Endothelial cell of umbilical vein (primary cell): ENCODE results near the gene MAGEB4. TPM values are rescaled to one million over a fixed set of nuclear protein-coding genes. Genes with fewer than 3 reads are reported as not detected.

Experiments used
- BruUV-seq: library from RNA; stranded (reverse); fragments of 400-500 nt; replicated peaks from 2 replicates; lab custom pipeline; 2021; lab: Mats Ljungman, UMichigan
- CTCF ChIA-PET: fragments of 300-600, 350-600 bp; sonication (Branson Sonifier 250); formaldehyde crosslinking; loops from one replicate; lab custom pipeline; 2021; ENCODE audit warnings: antibody characterized with exemption, inconsistent platforms; lab: Charles Lee
- POLR2A ChIA-PET: fragments of 300-600, 350-600 bp; sonication (Branson Sonifier 250); formaldehyde crosslinking; loops from one replicate; lab custom pipeline; 2021; ENCODE audit warnings: antibody characterized with exemption, inconsistent platforms; lab: Charles Lee
- DNase-seq: peaks from one replicate; pipeline ENCODE4 v3.0.0-alpha.2; 2011; ENCODE audit warnings: low read depth, low spot score
- FAIRE-seq: peaks from 2 replicates; lab custom pipeline; 2011; peaks lifted over from hg19 to GRCh38; lab: Jason Lieb, UNC
- H2AFZ ChIP-seq: 2 replicates; pipeline ENCODE4 v1.6.0; 2012; ENCODE audit warnings: low read depth, low read length, control low read depth, inconsistent platforms
- H3K27ac ChIP-seq: 2 replicates; pipeline ENCODE4 v1.5.1; 2011; ENCODE audit warnings: low read depth, mild to moderate bottlenecking, control low read depth, low read length, moderate library complexity; ENCODE audit not compliant: insufficient read depth
- H3K27me3 ChIP-seq, 2 experiments: 2 replicates each; pipeline versions ENCODE4 v1.6.0 to v1.6.1; 2011; ENCODE audit warnings: low read length in 2 of 2, mixed read lengths in 1 of 2; ENCODE audit not compliant: control insufficient read depth in 2 of 2, insufficient read depth in 2 of 2
- H3K36me3 ChIP-seq, 2 experiments: 2 replicates in 1 of 2; 3 replicates in 1 of 2; pipeline ENCODE4 v1.5.1; 2011; ENCODE audit warnings: low read length in 2 of 2, mild to moderate bottlenecking in 1 of 2, moderate library complexity in 1 of 2; ENCODE audit not compliant: control insufficient read depth in 2 of 2, insufficient read depth in 2 of 2; ENCODE audit errors: extremely low read depth in 1 of 2
- H3K4me1 ChIP-seq: 3 replicates; pipeline ENCODE4 v1.5.1; 2011; ENCODE audit warnings: mild to moderate bottlenecking, low read length; ENCODE audit not compliant: control insufficient read depth, insufficient read depth; ENCODE audit errors: extremely low read depth
- H3K4me2 ChIP-seq: 2 replicates; pipeline ENCODE4 v1.6.1; 2011; ENCODE audit warnings: low read length, control low read depth, mixed read lengths; ENCODE audit not compliant: insufficient read depth
- H3K4me3 ChIP-seq, 3 experiments: fragments of 200-600 bp in 1 of 3; sonication (generic), shearing (Covaris generic) in 1 of 3; replicated peaks in 1 of 3; 2 replicates each; pipeline ENCODE4 v1.5.1; 2011 to 2016; ENCODE audit warnings: control low read depth in 3 of 3, low read length in 3 of 3, mild to moderate bottlenecking in 2 of 3, inconsistent platforms in 1 of 3, low read depth in 1 of 3, moderate library complexity in 1 of 3; ENCODE audit not compliant: insufficient read depth in 1 of 3
- H3K79me2 ChIP-seq: 2 replicates; pipeline ENCODE4 v1.6.0; 2012; ENCODE audit warnings: low read length, inconsistent platforms; ENCODE audit not compliant: control insufficient read depth, insufficient read depth
- H3K9ac ChIP-seq: replicated peaks from 2 replicates; pipeline ENCODE3; 2011; ENCODE audit warnings: low read length, control low read depth; ENCODE audit not compliant: insufficient read depth; ENCODE audit errors: extremely low read depth
- H3K9me1 ChIP-seq: replicated peaks from 3 replicates; pipeline ENCODE4 v1.6.0; 2011; ENCODE audit warnings: mild to moderate bottlenecking, low read length; ENCODE audit not compliant: control insufficient read depth, insufficient read depth; ENCODE audit errors: extremely low read depth
- H3K9me3 ChIP-seq: replicated peaks from 2 replicates; pipeline ENCODE4 v1.5.1; 2012; ENCODE audit warnings: low read length, inconsistent platforms; ENCODE audit not compliant: control insufficient read depth, insufficient read depth
- H4K20me1 ChIP-seq: replicated peaks from 2 replicates; pipeline ENCODE3; 2011; ENCODE audit warnings: mild to moderate bottlenecking, low read length; ENCODE audit not compliant: control insufficient read depth, insufficient read depth; ENCODE audit errors: extremely low read depth
- EZH2 ChIP-seq: IDR thresholded peaks from 2 replicates; pipeline ENCODE4 v1.6.1; 2012; ENCODE audit warnings: borderline replicate concordance, low read depth, mild to moderate bottlenecking, moderate library complexity, low read length, inconsistent platforms; ENCODE audit not compliant: severe bottlenecking
- FOS ChIP-seq: IDR thresholded peaks from 2 replicates; pipeline ENCODE4 v1.6.1; 2011; ENCODE audit warnings: mild to moderate bottlenecking, low read length, moderate library complexity, borderline replicate concordance; ENCODE audit not compliant: insufficient read depth
- GATA2 ChIP-seq: IDR thresholded peaks from 2 replicates; pipeline ENCODE4 v1.7.0; 2011; ENCODE audit warnings: low read depth, mild to moderate bottlenecking, moderate library complexity, mixed read lengths, low read length; ENCODE audit not compliant: insufficient read length, insufficient read depth
- JUN ChIP-seq: IDR thresholded peaks from 2 replicates; pipeline ENCODE4 v1.6.1; 2011; ENCODE audit warnings: borderline replicate concordance, low read depth; ENCODE audit not compliant: insufficient read length, insufficient read depth
- MYC ChIP-seq: IDR thresholded peaks from one replicate; pipeline ENCODE4 v1.6.1; 2011; ENCODE audit warnings: mild to moderate bottlenecking, low read depth, low read length
- POLR2A ChIP-seq: IDR thresholded peaks from 2 replicates; pipeline ENCODE4 v1.6.1; 2012; ENCODE audit warnings: low read depth, mild to moderate bottlenecking, control low read depth, low read length
- POLR2AphosphoS5 ChIP-seq: IDR thresholded peaks from 2 replicates; pipeline ENCODE4 v1.6.1; 2012; ENCODE audit warnings: low read depth, mild to moderate bottlenecking, control low read depth, low read length, moderate library complexity; ENCODE audit not compliant: insufficient read depth
- dilution Hi-C: fragments of 300-500 bp; cut with MboI; formaldehyde crosslinking; loops from one replicate; pipeline ENCODE4 v1.15.0; 2019; ENCODE audit warnings: low sequenced_read_pairs; ENCODE audit not compliant: extremely low pct_ligation_motif_present
- intact Hi-C: fragments of 100-400 bp; cut with micrococcal nuclease; formaldehyde crosslinking; loops from one replicate; pipeline ENCODE4 v1.10.0; 2022
- polyA plus RNA-seq, 4 experiments: library from polyadenylated mRNA; depleted of rRNA in 3 of 4; stranded (reverse) in 3 of 4; unstranded in 1 of 4; fragments of >200 nt; gene quantifications; 2 replicates each; pipeline versions ENCODE4 v1.2.1 to v1.2.3, GENCODE V29; 2011 to 2012; ENCODE audit warnings: missing spikeins in 1 of 4
- total RNA-seq: library from RNA; stranded (reverse); gene quantifications from 2 replicates; pipeline ENCODE4 v1.2.3, GENCODE V29; 2021
- TF ChIP-seq, protein P1 (sequence below): IDR thresholded peaks from 2 replicates; pipeline ENCODE4 v1.6.1; 2011; ENCODE audit not compliant: insufficient read depth, insufficient read length
- TF ChIP-seq, protein P2 (sequence below), 2 donors: IDR thresholded peaks; 1 replicate in 1 of 2; 2 replicates in 1 of 2; pipeline ENCODE4 v1.5.1; 2011; ENCODE audit warnings: low read length in 2 of 2, mild to moderate bottlenecking in 2 of 2, moderate library complexity in 2 of 2, control low read depth in 1 of 2, inconsistent platforms in 1 of 2, low read depth in 1 of 2; ENCODE audit not compliant: insufficient read depth in 1 of 2; ENCODE audit errors: extremely low read depth in 1 of 2

MAGEB4 gene
- total and polyA plus RNA-seq, 2 donors (not counting 3 experiments of a cell fraction or from before 2014, with no cell fraction given): not detected

DNA sequence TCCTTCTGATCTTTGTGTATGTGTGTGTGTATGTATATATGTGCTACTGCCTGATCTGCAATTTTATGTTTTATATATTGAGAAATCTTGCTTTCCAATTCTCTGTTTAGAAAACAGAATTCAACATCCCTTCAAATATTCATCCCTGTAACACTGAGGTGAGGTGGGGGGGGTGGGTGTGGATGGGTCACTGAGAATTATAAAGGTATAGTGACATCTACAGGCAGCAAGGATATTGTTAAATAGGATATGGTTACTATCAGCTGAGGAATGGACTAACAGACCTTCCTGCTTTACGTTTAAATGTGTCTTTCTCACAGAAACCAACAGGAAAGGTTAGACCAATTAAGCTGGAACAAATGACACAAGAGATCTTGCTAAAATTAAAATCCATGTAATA, 45.5 kb upstream of the MAGEB4 start:
- no peak overlapping the region for H2AFZ ChIP-seq
- intact Hi-C loops (no loop called here), dilution Hi-C loops (no loop called here)
- H3K27ac ChIP-seq: no peak overlapping the region
- no TSS peak for BruUV-seq
- peak; percentile 76 for FAIRE-seq
- H3K79me2 ChIP-seq: no peaks in the 10 kb centered on the region
- H3K4me3 ChIP-seq: no peak overlapping the region
- H3K36me3 ChIP-seq: no peaks in the 10 kb centered on the region
- no peaks in the 10 kb centered on the region for H3K9me3 ChIP-seq
- CTCF ChIA-PET: interaction anchor here (0.9 to 1.4 kb wide), 5 partner anchors 8 to 53 kb away, joined by 3 to 4 read pairs (median 3); no protein-coding TSS in a partner anchor
- H4K20me1 ChIP-seq: no peaks in the 10 kb centered on the region
- no peak overlapping the region for H3K4me2 ChIP-seq
- H3K9me1 ChIP-seq: no peaks in the 10 kb centered on the region
- H3K4me1 ChIP-seq: no peaks in the 10 kb centered on the region
- H3K27me3 ChIP-seq: no peaks in the 10 kb centered on the region
- no peak overlapping the region for H3K9ac ChIP-seq
- peak; percentile 4 for DNase-seq
- TF ChIP-seq FOS: no peak
- POLR2A ChIA-PET: no interaction called here

DNA sequence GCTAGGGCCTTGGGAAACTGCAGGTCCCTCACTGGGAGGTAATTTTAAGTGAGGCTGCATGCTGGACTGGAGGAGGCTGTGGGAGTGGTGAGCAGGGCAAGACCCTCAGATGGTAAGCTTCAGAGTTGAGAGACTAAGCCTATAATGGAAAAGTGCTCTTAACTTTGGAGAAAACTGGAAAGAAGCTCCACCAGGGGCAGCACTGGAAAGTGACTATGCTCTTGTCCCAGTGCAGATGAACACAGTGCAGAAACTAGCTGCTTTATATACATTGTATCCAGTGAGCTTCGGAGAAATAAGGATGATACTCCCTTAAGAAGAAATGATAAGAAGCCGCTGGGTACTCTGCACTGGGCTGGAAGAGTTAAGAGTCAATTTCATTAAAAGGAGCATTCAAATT, 29.6 kb upstream of the MAGEB4 start:
- Histone ChIP-seq H3K4me3 (no peak overlapping the region), H3K4me1 (no peaks in the 10 kb centered on the region), H3K9me3 (no peaks in the 10 kb centered on the region), H3K27me3 (no peaks in the 10 kb centered on the region), H4K20me1 (no peaks in the 10 kb centered on the region), H3K9me1 (no peaks in the 10 kb centered on the region), H3K27ac (no peak overlapping the region), H3K79me2 (no peaks in the 10 kb centered on the region), H3K36me3 (no peaks in the 10 kb centered on the region), H3K9ac (no peak overlapping the region), H2AFZ (no peak overlapping the region), H3K4me2 (no peak overlapping the region)
- TF ChIP-seq FOS: no peak
- TF ChIP-seq EZH2: no peak
- no peak for TF ChIP-seq JUN
- no peak for TF ChIP-seq GATA2
- TF ChIP-seq POLR2A: no peak
- TF ChIP-seq POLR2AphosphoS5: no peak
- TF ChIP-seq, protein P1, sequence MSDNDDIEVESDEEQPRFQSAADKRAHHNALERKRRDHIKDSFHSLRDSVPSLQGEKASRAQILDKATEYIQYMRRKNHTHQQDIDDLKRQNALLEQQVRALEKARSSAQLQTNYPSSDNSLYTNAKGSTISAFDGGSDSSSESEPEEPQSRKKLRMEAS: no peak
- TF ChIP-seq, protein P2, sequence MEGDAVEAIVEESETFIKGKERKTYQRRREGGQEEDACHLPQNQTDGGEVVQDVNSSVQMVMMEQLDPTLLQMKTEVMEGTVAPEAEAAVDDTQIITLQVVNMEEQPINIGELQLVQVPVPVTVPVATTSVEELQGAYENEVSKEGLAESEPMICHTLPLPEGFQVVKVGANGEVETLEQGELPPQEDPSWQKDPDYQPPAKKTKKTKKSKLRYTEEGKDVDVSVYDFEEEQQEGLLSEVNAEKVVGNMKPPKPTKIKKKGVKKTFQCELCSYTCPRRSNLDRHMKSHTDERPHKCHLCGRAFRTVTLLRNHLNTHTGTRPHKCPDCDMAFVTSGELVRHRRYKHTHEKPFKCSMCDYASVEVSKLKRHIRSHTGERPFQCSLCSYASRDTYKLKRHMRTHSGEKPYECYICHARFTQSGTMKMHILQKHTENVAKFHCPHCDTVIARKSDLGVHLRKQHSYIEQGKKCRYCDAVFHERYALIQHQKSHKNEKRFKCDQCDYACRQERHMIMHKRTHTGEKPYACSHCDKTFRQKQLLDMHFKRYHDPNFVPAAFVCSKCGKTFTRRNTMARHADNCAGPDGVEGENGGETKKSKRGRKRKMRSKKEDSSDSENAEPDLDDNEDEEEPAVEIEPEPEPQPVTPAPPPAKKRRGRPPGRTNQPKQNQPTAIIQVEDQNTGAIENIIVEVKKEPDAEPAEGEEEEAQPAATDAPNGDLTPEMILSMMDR (IDR thresholded peaks at IDR 0.05; ENCODE audit: extremely low read depth in 1 of 2, insufficient read depth in 1 of 2, low read depth in 1 of 2, low read length in 2 of 2): no peak
- no peak for TF ChIP-seq MYC
- DNase-seq: no peak
- intact Hi-C loops: no loop called here
- ChIA-PET CTCF (no interaction called here), POLR2A (no interaction called here)
- BruUV-seq: no TSS peak
- dilution Hi-C loops: no loop called here
- peak; percentile 44 for FAIRE-seq
